Measurements from ENCODE around the gene GPR137.
"Not testable (repeated sequence)": the region's sequence is repeated elsewhere in the genome, so short reads cannot be mapped to it uniquely, and the experiment has no call there.

The GPR137 gene

GRCh38 chr11:64284962-64285884 is at the start of gene GPR137:
Gene GPR137, plus strand, starts transcription at chr11:64285848. Its CDS starts 677 bp downstream, at chr11:64286525.
- DNase-seq, result peak; percentile 87 to 90

GRCh38 chr11:64237484-64237951 is 48.1 kb upstream of the GPR137 start:
- no peak for DNase-seq

GRCh38 chr11:64238076-64238475 is 47.6 kb upstream of the GPR137 start:
- DNase-seq, result no peak

GRCh38 chr11:64238999-64239398 is 46.6 kb upstream of the GPR137 start:
- no peak for DNase-seq

- DNase-seq, result no peak
These were observed 45.8 kb upstream of the GPR137 start for GRCh38 chr11:64239662-64240434.

GRCh38 chr11:64240435-64241240 is 45.0 kb upstream of the GPR137 start, which contains the start of gene FKBP2:
Gene FKBP2, plus strand, starts transcription at chr11:64241095. Its CDS starts 1,293 bp downstream, at chr11:64242388.
- DNase-seq, result peak; percentile 95 to 97

- no peak for DNase-seq
These were observed 44.5 kb upstream of the GPR137 start for GRCh38 chr11:64241241-64241490.

- DNase-seq, result peak; percentile 99 to 100
These were observed 43.9 kb upstream of the GPR137 start for GRCh38 chr11:64241491-64242374.

GRCh38 chr11:64243236-64243854 is 42.3 kb upstream of the GPR137 start:
- no peak for DNase-seq

- no peak for DNase-seq
These were observed 41.5 kb upstream of the GPR137 start for GRCh38 chr11:64244107-64244506.

- no peak for DNase-seq
These were observed 40.7 kb upstream of the GPR137 start for GRCh38 chr11:64244966-64245365.

- DNase-seq, result peak in 1 of 2 experiments; percentile 24
These were observed 40.2 kb upstream of the GPR137 start for GRCh38 chr11:64245401-64245796.

GRCh38 chr11:64245797-64246620 is 39.6 kb upstream of the GPR137 start:
- DNase-seq, result peak; percentile 81 to 85

- not testable (repeated sequence) for DNase-seq
These were observed 39.1 kb upstream of the GPR137 start for GRCh38 chr11:64246621-64246870.

- peak; percentile 76 to 80 for DNase-seq
These were observed 38.5 kb upstream of the GPR137 start, which contains the start of gene PPP1R14B for GRCh38 chr11:64246871-64247728. Gene PPP1R14B, minus strand, starts transcription at chr11:64246943. Its CDS starts 270 bp downstream, at chr11:64246673.

- DNase-seq, result no peak
These were observed 37.7 kb upstream of the GPR137 start for GRCh38 chr11:64247729-64248531.

GRCh38 chr11:64248578-64248977 is 37.1 kb upstream of the GPR137 start:
- DNase-seq, result no peak

- no peak for DNase-seq
These were observed 36.6 kb upstream of the GPR137 start for GRCh38 chr11:64249038-64249437.

All from activated CD4-positive, alpha-beta T cell treated with anti-CD3 and anti-CD28 coated beads, Interleukin-2, amount 50 U/mL, for 4 hours (primary cell).